ENCODE data around the gene SMIM35.
"Not testable (repeated sequence)": the region's sequence is repeated elsewhere in the genome, so short reads cannot be mapped to it uniquely, and the experiment has no call there.

The SMIM35 gene

GRCh38 chr11:117989351-117990102 lies 97.2 kb downstream of the SMIM35 start:
- no peak for DNase-seq (ENCODE audit: low read depth in 2 of 2, low spot score in 1 of 2)

GRCh38 chr11:117986981-117987574 lies 99.7 kb downstream of the SMIM35 start:
- no peak for DNase-seq (ENCODE audit: low read depth in 2 of 2, low spot score in 1 of 2)

- DNase-seq (ENCODE audit: low read depth in 2 of 2, low spot score in 1 of 2) = peak; percentile 64 to 68
Observed at GRCh38 chr11:117985953-117986887, 100.5 kb downstream of the SMIM35 start, which contains the start of gene IL10RA. Gene IL10RA (plus strand): TSS chr11:117986394. CDS start chr11:117986468, 74 bp downstream.

- DNase-seq (ENCODE audit: low read depth in 2 of 2, low spot score in 1 of 2) = no peak
Observed at GRCh38 chr11:117984476-117984875, 102.3 kb downstream of the SMIM35 start.

GRCh38 chr11:117983163-117983475 lies 103.6 kb downstream of the SMIM35 start:
- no peak for DNase-seq (ENCODE audit: low read depth in 2 of 2, low spot score in 1 of 2)

GRCh38 chr11:117980720-117981119 lies 106.0 kb downstream of the SMIM35 start:
- no peak for DNase-seq (ENCODE audit: low read depth in 2 of 2, low spot score in 1 of 2)

- DNase-seq (ENCODE audit: low read depth in 2 of 2, low spot score in 1 of 2) = no peak
Observed at GRCh38 chr11:117980280-117980679, 106.5 kb downstream of the SMIM35 start.

- no peak for DNase-seq (ENCODE audit: low read depth in 2 of 2, low spot score in 1 of 2)
Observed at GRCh38 chr11:117979481-117980211, 107.1 kb downstream of the SMIM35 start.

- no peak for DNase-seq (ENCODE audit: low read depth in 2 of 2, low spot score in 1 of 2)
Observed at GRCh38 chr11:117978991-117979390, 107.8 kb downstream of the SMIM35 start.

GRCh38 chr11:117978291-117978910 lies 108.4 kb downstream of the SMIM35 start:
- DNase-seq (ENCODE audit: low read depth in 2 of 2, low spot score in 1 of 2) = not testable (repeated sequence)

GRCh38 chr11:117977612-117978264 lies 109.0 kb downstream of the SMIM35 start:
- not testable (repeated sequence) for DNase-seq (ENCODE audit: low read depth in 2 of 2, low spot score in 1 of 2)

GRCh38 chr11:117977029-117977428 lies 109.7 kb downstream of the SMIM35 start:
- no peak for DNase-seq (ENCODE audit: low read depth in 2 of 2, low spot score in 1 of 2)

- no peak for DNase-seq (ENCODE audit: low read depth in 2 of 2, low spot score in 1 of 2)
Observed at GRCh38 chr11:117976445-117976844, 110.3 kb downstream of the SMIM35 start.

GRCh38 chr11:117973503-117973860 lies 113.3 kb downstream of the SMIM35 start:
- DNase-seq (ENCODE audit: low read depth in 2 of 2, low spot score in 1 of 2) = no peak

- DNase-seq (ENCODE audit: low read depth in 2 of 2, low spot score in 1 of 2) = no peak
Observed at GRCh38 chr11:117972629-117973502, 113.9 kb downstream of the SMIM35 start.

- DNase-seq (ENCODE audit: low read depth in 2 of 2, low spot score in 1 of 2) = no peak
Observed at GRCh38 chr11:117972044-117972443, 114.7 kb downstream of the SMIM35 start.

GRCh38 chr11:117970400-117971024 lies 116.3 kb downstream of the SMIM35 start:
- DNase-seq (ENCODE audit: low read depth in 2 of 2, low spot score in 1 of 2) = no peak

- no peak for DNase-seq (ENCODE audit: low read depth in 2 of 2, low spot score in 1 of 2)
Observed at GRCh38 chr11:117969160-117969991, 117.4 kb downstream of the SMIM35 start.

Measured in stimulated activated CD8-positive, alpha-beta memory T cell treated with anti-CD3 and anti-CD28 coated beads, Interleukin-4, amount 100 ng/mL, for 1 hour (primary cell).